HG03196 (cell line): ENCODE measurements around the gene KIF6.
A peak's percentile ranks its signal among the peaks of the same experiment; 100 is the strongest.

Experiments used
- ATAC-seq: cut with Tn5 transposase; IDR thresholded peaks from one replicate; pipeline ENCODE4 v1.9.1; 2021; ENCODE audit not compliant: unreplicated experiment

KIF6 gene

DNA sequence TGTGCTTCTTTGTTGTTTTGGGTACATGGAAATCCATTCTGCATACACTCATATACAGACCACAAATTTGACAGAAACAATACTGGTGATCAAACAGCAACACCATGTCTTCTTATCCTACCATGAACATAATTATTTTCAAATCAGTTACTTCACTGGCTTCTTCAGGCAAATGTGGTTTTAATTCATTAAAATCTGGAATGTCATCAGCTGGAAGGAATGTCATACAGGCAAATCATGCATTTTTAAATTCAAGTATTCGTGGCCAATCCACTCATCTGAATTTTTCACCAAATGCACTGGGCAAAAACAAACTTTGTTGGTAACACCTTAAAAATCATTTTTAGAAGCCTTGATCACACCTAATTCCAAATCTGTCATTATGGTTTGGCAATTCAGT lies 59.3 kb downstream of the KIF6 start:
- no peak for ATAC-seq

DNA sequence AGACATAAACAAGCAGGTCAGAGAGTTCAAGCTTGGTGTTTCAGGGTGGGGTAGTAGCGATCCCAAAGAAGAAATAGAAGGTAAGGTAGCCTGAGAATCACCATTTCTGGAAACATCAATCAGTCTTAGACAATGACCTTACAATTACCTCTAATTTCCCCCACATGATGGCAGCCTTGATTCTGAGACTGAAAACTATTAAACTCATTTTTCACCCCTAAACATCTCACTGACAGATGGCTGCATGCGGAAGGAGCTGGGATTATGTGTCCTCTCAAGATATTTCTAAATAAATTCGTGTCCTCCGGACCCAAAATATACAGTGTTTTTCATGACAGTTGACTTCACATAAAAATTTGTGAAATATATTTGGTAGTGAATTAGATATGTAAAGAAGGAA lies 61.0 kb downstream of the KIF6 start:
- ATAC-seq = no peak

DNA sequence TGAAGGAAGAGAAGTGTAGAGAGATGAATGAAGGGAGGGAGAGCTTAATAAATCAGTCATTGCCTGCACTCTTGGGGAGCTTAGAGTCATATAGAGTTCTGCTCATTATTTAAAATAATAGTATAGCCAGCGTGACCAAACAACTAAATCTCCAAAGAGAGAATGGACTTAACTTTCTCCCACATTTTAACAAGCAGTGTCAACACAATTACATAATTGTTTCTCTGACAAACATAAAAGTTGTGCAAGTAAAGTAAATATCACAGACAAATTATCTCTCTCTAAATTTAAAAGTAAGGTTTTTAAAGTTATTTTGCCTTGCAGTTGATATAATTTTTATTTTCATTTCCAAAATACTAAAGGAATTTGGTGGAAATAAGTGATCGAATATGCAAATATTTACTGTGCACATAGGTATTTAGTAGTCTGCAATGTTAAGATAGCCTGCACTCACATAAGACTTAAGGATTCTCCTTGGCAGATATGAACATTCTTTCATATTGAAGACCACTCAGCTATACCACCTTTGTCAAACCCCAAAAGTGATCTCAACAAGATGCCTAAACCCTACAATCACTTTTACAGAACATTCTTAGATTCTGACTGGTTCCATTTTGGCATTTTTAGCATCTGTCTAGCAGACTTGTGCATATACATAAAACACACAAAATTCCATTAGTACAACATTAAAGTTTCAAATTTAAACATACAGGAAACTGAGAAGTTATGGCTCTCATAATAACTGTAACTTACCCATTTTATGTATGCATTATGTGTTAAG lies 67.7 kb downstream of the KIF6 start:
- ATAC-seq = no peak

DNA sequence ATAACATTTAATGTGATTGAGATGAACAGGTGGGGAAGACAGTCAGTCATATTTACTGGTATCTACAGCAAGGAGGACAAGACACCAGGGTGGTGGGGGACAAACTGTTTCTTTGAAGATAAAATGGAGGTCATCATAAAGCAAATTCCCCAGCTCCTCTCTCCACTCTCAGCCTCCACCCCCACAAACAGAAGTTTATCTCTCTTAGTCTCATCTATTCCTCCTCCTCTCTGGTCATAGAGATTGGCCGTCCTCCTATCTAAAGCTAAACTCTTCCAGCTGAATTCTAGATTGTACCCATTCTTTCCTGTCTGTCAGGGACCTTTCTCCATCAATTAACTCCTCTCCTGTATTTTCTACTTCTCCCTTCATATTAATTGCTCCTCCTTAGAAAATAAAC lies 71.1 kb downstream of the KIF6 start:
- ATAC-seq = no peak

DNA sequence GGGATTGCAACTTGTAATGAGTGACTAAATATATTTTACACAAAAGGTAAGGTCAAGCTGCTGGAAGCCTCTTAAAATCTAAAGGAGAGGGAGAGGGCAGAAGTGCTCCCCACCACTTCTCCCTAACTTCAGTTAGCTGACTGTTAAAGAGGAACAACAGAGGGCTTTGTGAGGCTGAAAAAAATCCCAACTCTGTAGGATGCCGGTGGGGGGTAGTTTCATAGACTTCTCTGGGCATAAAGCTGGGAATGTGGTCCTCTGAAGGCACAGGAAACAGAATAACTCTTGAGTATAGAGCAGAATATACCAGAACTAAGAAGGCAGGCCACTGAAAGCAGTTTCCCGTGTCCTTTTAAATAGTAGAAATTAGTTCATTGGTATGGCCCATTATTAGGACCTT lies 71.6 kb downstream of the KIF6 start:
- ATAC-seq = no peak

DNA sequence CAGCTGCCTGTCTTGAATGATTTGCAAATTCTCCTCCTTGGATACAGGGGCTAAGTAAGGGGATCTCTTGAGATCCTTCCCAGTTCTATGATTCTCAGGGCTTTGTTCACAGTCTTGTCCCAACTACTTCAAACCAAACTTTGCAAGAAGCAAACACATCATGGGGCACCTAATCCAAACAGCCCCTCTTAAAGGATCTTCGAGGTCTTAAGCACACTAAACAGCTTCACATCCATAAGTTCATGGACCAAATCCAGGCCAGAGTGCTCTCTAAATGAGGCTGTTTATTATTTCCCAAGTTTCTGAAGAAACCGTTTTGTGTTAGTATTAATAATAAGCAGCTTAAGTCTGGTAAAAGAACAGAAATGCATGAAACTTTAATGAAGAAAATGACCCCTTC lies 75.2 kb downstream of the KIF6 start:
- no peak for ATAC-seq

DNA sequence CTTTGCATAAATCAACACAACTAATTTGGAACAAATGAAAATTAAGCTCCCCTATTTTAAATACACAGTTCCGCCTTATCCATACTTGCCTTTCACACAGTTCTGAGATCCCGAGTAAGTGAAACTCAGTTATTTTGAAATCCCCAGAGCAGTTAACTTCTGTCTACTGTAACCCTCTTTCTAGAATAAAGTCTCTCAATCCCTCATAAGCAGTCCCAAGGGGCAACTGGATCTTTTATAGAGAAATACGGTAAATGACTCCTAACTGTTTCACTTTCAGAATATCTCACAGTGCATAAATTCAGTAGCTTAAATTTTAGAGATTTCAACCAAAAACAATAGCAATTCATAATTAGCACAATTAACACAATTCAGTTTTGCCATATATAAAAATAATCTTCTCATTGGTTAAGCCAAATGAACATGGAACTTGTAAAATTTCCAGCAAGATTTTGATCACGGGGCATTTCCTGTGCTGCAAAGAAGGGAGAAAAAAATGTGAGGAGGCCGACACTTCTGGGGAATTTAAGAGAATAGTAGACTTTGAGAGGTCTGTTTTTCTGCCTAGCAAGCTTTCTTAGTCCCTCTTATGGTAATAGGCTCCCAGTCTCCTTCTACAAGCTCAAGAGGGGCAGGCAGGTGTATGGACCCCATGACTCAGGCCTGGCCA lies 78.3 kb downstream of the KIF6 start:
- no peak for ATAC-seq

DNA sequence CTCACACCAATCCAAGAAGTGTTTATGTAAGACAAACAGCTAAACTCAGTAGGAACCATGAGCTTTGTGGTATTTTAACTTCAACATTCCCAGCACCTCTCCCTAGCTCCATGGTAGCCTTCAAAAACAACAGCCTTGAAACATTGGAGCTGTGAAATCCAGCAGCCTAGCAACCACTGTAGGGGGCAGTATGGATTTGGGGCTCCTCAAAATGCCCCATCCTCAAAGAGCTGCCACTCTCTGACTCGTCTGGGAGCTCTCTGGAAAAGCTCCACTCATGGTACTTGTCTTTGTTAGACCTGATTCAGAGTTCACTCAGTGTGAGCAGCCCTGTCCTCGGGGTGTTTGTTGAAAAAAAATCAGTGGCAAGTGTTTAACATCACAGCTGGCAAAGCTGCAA lies 82.9 kb downstream of the KIF6 start:
- no peak for ATAC-seq

DNA sequence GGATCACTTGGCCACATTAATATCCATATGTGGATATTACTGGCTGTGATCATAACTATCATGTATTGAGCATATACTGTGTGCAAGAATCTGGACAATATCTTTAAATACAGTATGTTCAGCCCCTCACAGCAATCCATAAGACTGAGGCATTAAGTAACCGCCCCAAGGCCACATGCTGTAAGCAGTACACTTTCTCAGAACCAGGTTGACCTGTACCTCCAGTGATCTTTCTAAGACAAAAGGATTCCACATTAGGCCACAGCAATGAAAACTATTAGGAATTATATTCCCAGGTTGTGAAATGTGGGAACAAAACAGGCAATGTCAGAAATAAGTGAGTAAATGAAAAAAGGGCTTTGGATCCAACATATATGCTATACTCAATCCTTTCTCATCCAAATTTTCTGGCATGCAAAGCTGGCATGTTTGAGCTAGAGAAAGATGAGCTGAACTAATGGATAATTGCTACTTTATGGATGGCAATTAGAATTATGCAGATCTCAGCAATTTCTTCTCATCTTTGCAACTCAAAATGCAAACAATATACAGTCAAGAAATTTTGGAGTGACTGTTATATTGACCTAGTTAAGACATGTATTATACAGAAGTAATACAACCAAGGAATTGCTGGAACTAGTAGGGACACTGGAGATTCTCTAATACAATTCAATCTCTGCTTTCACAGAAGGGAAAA lies 86.9 kb downstream of the KIF6 start:
- ATAC-seq = no peak

DNA sequence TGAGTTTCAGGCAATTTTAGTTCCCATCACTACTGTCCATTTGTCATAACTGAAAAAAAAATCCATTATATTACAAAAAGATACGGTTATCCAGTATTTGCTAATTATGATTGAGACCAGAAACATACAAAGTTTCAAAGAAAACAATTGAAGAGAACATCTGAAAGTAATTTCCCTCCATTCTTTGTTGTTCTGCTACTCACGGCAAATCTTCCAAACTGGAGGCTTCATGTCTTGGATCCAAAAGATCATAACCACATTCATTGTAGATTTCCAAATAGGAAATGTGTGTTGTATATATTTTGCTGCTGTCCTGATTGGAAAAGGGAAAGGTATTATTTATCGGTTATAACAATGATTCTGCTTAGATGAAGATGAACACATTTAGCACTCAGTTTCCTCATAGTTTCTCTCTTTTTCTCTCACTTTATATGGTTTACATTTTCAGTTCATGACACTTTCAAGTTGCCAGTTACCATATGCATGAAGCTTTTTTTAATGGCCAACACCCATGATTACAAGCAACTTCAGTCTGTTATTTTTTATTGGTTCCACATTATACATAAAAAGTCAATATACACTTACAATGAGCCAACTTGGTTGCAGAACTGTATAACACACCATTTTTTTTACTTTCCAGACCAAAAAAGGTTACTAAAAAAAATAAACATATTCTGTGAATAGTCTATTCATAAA lies 90.4 kb downstream of the KIF6 start:
- no peak for ATAC-seq

DNA sequence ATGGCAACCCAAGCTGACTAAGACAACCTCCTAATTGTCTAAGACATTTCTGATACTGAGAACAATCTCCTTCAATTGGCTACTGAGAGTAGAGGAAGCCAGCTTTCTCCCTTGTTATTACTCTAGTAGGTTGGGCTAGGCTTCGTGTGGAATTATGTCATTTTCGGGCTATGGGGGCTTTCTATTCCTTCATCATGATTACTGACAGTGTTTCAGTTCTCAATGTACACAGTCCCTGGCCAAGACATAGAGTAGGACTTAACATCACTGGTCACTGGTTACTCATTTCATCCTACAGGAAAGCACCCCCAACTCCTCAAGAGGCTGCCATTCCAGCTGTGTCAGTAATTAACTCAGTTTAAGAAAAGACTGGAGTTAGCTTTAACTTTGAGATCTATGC lies 100.0 kb downstream of the KIF6 start:
- no peak for ATAC-seq

DNA sequence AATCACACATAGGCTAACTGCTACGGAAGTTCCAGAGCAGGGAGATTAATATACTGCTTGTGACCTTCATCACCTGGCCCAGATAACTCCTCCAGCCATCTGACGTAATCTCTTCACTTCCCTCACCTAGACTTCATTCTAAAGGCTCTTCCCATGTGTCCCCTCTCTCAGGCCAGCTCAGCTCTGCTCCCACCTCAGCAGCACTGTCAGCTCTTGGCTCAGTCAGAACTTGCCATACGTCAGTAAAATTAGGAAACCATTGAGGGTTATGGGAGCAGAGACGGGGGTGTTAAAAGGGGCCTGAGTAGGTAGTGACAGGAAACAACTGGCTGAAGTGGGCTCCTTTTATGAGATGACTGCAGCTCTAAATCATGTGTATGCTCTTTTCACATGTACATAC lies 101.5 kb downstream of the KIF6 start:
- no peak for ATAC-seq

DNA sequence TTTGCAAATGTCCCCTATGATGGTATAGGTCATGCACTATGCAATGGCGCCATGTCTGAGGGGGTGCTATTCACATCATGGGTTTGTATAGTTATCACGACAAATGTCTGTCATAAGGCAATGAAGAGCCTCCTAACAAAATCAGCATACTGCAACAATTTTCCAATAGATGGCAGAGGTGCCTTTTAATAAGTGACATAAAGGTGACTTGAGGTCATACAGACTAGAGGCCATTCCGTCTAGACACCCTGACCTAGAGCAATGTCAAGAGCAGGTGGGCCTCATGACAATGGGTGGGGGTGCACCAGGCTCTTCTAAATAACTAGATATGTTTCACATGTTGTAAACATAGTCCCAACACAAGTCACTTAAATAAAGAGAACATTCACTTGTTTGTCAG lies 107.7 kb downstream of the KIF6 start:
- no peak for ATAC-seq

DNA sequence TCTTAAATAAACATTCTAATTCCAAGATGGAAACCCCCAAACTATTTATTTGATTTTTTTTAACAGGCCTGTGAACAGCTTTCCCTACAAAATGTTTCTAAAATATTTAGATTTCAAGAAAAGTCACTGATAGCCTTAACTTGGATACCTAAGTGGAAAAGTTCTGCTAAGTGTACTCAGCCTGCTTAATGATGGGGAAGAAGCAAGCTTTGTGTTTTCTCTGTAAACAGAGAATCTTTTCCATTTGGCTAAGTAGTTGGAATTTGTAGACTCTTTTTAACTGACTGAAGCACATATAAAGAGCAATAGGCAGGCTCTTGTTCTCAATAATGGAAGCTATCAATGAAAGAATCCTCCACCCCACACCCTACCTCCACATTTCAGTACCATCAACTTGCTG lies 108.2 kb downstream of the KIF6 start:
- ATAC-seq = no peak

DNA sequence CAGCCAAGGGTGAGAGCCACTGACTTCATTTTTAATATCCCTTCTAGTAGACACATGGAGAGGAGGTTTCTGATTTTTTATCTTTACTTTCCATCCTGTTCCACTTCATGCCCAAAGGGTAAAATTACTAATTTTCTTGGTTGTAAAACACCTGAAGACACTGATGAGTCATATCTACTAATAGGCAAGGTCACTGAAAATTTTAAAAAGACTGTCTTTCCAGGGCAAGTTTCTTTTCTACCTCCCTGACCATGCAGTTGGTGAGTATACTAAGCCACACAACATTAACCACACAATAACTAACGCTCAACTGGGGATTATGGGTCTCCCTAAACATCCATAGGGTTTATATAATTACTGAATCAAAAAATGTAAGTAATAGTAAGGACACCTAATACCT lies 109.6 kb downstream of the KIF6 start:
- ATAC-seq = no peak

DNA sequence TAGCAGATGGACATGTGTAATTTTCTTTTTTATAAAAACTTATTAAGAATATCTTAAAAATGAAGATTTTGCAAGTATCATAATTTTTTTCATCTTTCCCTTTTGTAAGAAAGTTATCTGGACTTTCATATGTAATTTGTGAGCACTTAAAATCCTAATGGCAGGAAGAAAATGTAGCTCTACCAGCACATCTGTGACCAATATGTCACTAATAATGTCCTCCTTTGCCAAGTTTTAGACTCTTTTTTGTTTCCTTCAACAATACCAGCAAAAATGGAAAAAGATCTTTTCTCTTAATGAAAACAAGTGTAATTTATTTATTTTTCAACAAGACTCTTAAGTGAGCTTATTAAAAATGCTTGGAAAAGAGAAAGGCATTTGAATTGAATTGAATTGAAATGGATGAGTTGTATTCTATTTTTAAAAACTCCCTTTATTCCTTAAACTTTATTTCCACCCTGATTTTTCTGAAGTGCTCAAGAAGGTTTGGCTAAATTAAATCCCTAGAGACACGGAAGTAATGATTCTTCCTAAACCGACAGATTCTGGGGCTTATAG lies 110.7 kb downstream of the KIF6 start:
- no peak for ATAC-seq

DNA sequence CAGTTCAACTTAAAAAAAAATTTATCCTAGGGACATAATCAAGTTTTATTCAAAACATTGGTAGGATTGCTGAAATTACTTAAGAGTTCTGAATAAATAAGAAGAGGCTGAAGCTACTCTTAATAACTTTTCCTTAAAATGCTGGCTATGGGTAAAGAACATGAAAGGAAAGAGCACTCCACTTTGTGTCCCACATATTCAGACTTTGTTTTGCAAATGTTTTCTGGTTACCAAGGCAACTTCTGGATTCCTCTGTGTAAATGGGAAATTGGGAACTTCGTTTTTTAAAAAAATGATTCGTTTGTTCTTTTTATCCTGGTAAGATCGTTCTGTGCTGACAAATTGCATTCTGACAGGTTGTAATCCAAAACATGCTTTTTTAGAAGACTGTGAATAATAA lies 115.0 kb downstream of the KIF6 start:
- no peak for ATAC-seq

DNA sequence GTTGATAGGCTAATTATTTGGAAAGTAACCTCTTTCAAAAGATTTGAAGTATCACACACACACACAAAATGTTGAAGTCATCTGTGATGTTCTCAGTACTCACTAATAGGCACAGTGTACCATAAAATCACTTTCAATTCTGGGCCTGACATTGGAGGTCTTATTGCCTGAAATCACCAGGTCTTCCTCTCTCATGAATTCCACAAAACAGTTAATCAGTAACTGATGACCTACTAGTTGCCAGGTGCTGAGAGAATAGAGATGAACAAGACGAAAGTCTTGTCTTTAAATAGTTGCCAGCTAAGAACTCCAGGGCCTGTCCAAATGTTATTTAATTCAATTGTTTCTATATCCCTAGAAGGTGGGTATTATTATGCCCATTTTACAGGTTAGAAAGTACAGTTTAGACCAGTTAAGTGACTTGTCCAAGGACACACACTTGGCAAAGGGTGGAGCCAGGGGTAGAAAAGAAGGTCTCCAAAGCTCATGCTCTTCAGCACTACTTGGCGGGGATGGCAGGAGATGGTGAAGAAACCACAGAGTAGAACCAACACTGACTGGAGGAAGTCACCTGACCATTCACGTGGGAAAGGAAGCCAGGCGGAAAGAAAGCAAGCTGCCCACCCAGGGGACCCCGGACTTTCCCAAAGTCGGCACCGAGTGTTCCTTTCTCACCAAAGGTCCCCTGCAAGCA lies 116.4 kb downstream of the KIF6 start:
- peak; percentile 76 for ATAC-seq

DNA sequence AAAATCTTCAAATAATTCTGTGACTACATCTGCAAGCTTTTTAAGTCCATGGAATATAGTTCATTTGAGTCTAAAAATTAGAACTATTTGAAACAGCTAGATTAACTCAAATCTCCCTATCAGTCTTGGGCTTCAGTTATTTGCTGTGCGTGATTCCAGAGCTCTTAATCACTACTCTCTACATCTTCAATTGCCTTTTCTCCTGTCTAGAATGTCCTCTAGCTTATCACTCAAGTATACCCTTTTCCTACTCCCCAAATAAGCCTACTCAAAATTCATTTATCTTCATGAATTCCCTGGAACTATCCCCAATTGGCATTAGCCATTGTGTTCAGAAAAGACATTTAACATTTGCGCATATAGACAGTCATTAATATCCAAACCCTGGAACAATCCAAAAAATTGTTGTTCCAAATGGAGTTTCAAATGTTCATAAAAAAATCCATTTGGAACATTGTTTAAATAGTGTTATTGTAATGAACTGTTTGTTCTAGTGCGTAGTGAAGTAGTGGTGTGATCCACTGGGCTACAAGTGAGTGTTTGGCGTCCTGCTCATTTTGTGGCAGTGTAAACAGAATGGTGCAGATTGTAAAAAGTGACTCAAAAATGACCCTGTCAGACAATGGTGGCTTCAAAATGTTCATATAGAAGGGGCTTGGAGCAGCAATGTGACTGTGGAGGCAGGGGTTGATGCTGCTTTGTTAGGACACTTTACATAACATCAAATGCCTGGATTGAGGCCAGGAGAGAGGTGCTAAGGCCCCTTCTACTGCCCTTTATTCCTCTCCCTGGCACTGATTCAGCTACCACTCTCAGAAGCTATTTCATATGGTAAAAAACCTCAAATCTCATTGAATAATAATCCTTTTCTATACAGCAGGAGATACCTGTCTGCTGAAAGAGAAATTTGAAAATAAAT lies 122.3 kb downstream of the KIF6 start:
- no peak for ATAC-seq

DNA sequence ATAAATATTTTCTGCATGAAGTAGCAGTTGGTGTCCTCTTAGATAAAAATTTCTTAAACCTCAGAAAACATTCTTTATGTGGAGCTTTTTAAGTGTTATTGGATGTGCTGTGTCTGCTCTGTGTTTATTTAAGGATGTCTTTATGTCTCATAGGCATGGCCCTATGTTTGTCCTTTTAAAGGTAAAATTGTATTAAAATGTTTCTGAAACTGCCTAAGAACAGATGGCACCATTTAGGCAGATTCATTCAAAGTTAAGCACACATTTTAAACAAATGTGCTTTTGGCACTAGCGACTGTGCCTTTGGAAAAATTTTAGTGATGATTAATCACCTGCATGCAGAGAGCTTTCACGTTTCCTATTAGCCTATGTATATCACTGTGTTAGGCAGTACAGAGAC lies 125.2 kb downstream of the KIF6 start:
- ATAC-seq = no peak
